GM23338 (cell line): ENCODE results near the gene DRC1. TPM values are rescaled to one million over a fixed set of nuclear protein-coding genes. Genes with fewer than 3 reads are reported as not detected.

Experiments used
- ATAC-seq: fragments of 200-7000 bp; cut with Tn5 transposase; 3 replicates; pipeline ENCODE4 v1.9.1; 2020
- DNase-seq: peaks from one replicate; pipeline ENCODE4 v3.0.0-alpha.2; 2015; ENCODE audit warnings: low spot score
- H2AFZ ChIP-seq: fragments of 200-600 bp; sonication (generic); 2 replicates; pipeline ENCODE4 v1.8.0; 2016; ENCODE audit warnings: antibody characterized with exemption, mild to moderate bottlenecking, moderate library complexity
- H3F3A ChIP-seq: fragments of 200-600 bp; sonication (generic); replicated peaks from 2 replicates; pipeline ENCODE4 v1.8.0; 2017; ENCODE audit warnings: antibody characterized with exemption, mixed run types, low read depth
- H3K27ac ChIP-seq: fragments of 200-600 bp; sonication (generic); 2 replicates; pipeline ENCODE4 v1.6.1; 2016; ENCODE audit warnings: low read depth
- H3K27me3 ChIP-seq: fragments of 200-600 bp; sonication (generic); 2 replicates; pipeline ENCODE4 v1.8.0; 2016; ENCODE audit warnings: mild to moderate bottlenecking, mixed run types, moderate library complexity; ENCODE audit not compliant: insufficient read depth
- H3K36me3 ChIP-seq: fragments of 200-600 bp; sonication (generic); 2 replicates; pipeline ENCODE4 v1.8.0; 2016; ENCODE audit warnings: mild to moderate bottlenecking; ENCODE audit not compliant: insufficient read depth
- H3K4me1 ChIP-seq: fragments of 200-600 bp; sonication (generic); 2 replicates; pipeline ENCODE4 v1.8.0; 2016; ENCODE audit warnings: mild to moderate bottlenecking, moderate library complexity; ENCODE audit not compliant: insufficient read depth
- H3K4me2 ChIP-seq: fragments of 200-600 bp; sonication (generic); 2 replicates; pipeline ENCODE4 v1.7.1; 2017; ENCODE audit warnings: mixed run types
- H3K4me3 ChIP-seq: fragments of 200-600 bp; sonication (generic); 2 replicates; pipeline ENCODE4 v1.6.1; 2016; ENCODE audit warnings: mixed run types
- H3K79me2 ChIP-seq: fragments of 200-600 bp; sonication (generic); replicated peaks from 2 replicates; pipeline ENCODE4 v1.8.0; 2017; ENCODE audit warnings: mild to moderate bottlenecking; ENCODE audit not compliant: insufficient read depth
- H3K9me2 ChIP-seq: fragments of 200-600 bp; sonication (generic); 2 replicates; pipeline ENCODE4 v1.8.0; 2017; ENCODE audit not compliant: insufficient read depth
- H4K20me1 ChIP-seq: fragments of 200-600 bp; sonication (generic); replicated peaks from 2 replicates; pipeline ENCODE4 v1.8.0; 2017; ENCODE audit warnings: mild to moderate bottlenecking; ENCODE audit not compliant: insufficient read depth
- H3K27ac Mint-ChIP-seq: 2 replicates; pipeline ENCODE4 v1.8.0; 2020; ENCODE audit warnings: inconsistent platforms, mild to moderate bottlenecking, moderate library complexity, mixed read lengths
- H3K27me3 Mint-ChIP-seq: 3 replicates; pipeline ENCODE4 v1.8.0; 2022; ENCODE audit warnings: low read depth, mild to moderate bottlenecking, moderate library complexity, mixed read lengths, inconsistent platforms; ENCODE audit not compliant: insufficient read depth, poor library complexity
- H3K36me3 Mint-ChIP-seq: 3 replicates; pipeline ENCODE4 v1.8.0; 2021; ENCODE audit warnings: low read depth, mild to moderate bottlenecking, inconsistent platforms, moderate library complexity, mixed read lengths
- H3K4me1 Mint-ChIP-seq: 3 replicates; pipeline ENCODE4 v1.8.0; 2020; ENCODE audit warnings: mild to moderate bottlenecking, inconsistent platforms, mixed read lengths
- H3K4me3 Mint-ChIP-seq: 3 replicates; pipeline ENCODE4 v1.8.0; 2021; ENCODE audit warnings: moderate library complexity, mild to moderate bottlenecking, inconsistent platforms, mixed read lengths
- H3K9me3 Mint-ChIP-seq: 3 replicates; pipeline ENCODE4 v1.8.0; 2020; ENCODE audit warnings: moderate library complexity, mild to moderate bottlenecking, inconsistent platforms, mixed read lengths
- CTCF ChIP-seq, 2 experiments: fragments of 200-600 bp in 1 of 2; sonication (generic) in 1 of 2; conservative IDR thresholded peaks; 2 replicates each; pipeline versions ENCODE4 v1.5.1 to v1.6.1; 2016 to 2017; ENCODE audit warnings: antibody characterized with exemption in 2 of 2, low read depth in 2 of 2, mild to moderate bottlenecking in 2 of 2, moderate library complexity in 1 of 2
- EZH2 ChIP-seq: fragments of 200-600 bp; sonication (generic); IDR thresholded peaks from one replicate; pipeline ENCODE4 v1.8.0; 2017; ENCODE audit warnings: antibody characterized with exemption, mild to moderate bottlenecking, low read depth; ENCODE audit not compliant: unreplicated experiment
- EZH2phosphoT487 ChIP-seq: fragments of 200-600 bp; sonication (generic); IDR thresholded peaks from one replicate; pipeline ENCODE4 v1.8.1; 2018; ENCODE audit warnings: antibody characterized with exemption; ENCODE audit not compliant: unreplicated experiment
- JUNB ChIP-seq: IDR thresholded peaks from one replicate; pipeline ENCODE4 v1.6.1; 2016; ENCODE audit warnings: antibody characterized with exemption; ENCODE audit not compliant: unreplicated experiment
- NANOG ChIP-seq: IDR thresholded peaks from 2 replicates; pipeline ENCODE4 v1.6.1; 2016; ENCODE audit warnings: antibody characterized with exemption, borderline replicate concordance
- POLR2AphosphoS5 ChIP-seq: IDR thresholded peaks from 2 replicates; pipeline ENCODE4 v1.6.1; 2016; ENCODE audit warnings: antibody characterized with exemption, low read depth
- STAT1 ChIP-seq: IDR thresholded peaks from one replicate; pipeline ENCODE4 v1.6.1; 2016; ENCODE audit warnings: antibody characterized with exemption; ENCODE audit not compliant: unreplicated experiment
- ZNF114 ChIP-seq: fragments of 250-450 bp; sonication (Bioruptor Pico); IDR thresholded peaks from 2 replicates; pipeline ENCODE4 v1.5.0; 2020; ENCODE audit warnings: mild to moderate bottlenecking, moderate library complexity
- ZNF331 ChIP-seq: fragments of 250-450 bp; sonication (Bioruptor Pico); IDR thresholded peaks from 2 replicates; pipeline ENCODE4 v1.5.0; 2020; ENCODE audit warnings: low read depth, mild to moderate bottlenecking, moderate library complexity
- polyA plus RNA-seq: library from polyadenylated mRNA; unstranded; fragments of >200 nt; fragmentation: Nextera tagmentation; extraction: Ambion mirVana; gene quantifications from 2 replicates; pipeline ENCODE4 v1.2.1, GENCODE V29; 2016
- total RNA-seq: library from RNA; depleted of rRNA; stranded (reverse); fragments of >200 nt; shearing (Covaris generic); gene quantifications from 2 replicates; pipeline ENCODE4 v1.2.3, GENCODE V29; 2014
- TF ChIP-seq, protein P1 (sequence below): IDR thresholded peaks from 2 replicates; pipeline ENCODE4 v1.6.1; 2016; ENCODE audit warnings: antibody characterized with exemption
- TF ChIP-seq, protein P2 (sequence below): IDR thresholded peaks from one replicate; pipeline ENCODE4 v1.6.1; 2018; ENCODE audit warnings: antibody characterized with exemption; ENCODE audit not compliant: unreplicated experiment

DRC1 gene
- total and polyA plus RNA-seq, 2 experiments from 2014 or later, result 0.45 TPM; not detected in 1

DNA sequence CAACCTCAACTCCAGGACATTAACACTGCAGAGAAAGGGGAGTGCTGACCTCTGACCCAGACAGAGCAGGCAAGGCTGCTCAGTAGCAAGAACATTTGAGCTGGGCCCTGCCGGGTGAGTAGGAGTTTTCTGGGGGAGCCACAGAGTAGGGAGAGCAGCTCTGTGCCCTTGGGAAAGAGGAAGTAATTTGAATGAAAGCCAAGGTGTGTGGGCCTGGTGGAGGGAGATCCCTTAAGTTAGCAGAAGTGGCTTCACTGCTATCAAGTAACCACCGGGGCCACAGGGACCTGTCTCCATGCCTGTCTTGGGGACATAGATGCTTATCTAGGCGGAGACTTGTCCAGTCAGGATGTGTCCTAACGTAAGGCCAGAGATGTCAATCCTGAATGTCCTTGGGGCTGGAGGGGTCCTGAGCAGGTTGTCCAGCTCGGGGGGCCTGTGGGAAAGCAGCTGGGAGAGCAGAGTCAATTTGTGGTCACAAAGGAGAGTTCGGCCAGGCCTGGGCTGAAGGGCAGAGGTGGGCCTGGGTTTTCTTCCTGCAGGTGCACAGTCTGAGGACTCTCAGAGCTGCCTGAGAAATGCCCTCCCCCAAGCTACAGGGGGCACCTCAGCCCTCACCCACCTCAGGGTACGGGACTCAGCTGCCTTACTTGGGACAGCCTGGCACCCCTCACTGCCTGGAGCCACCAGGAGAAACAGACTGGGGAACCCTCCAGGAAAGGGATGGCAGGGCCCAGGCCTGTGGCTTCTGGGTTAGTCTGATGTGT lies 91.2 kb downstream of the DRC1 start:
- Histone ChIP-seq H4K20me1 (no peaks in the 10 kb centered on the region), H3K36me3 (no peaks in the 10 kb centered on the region), H3K27ac (no peak overlapping the region), H3K79me2 (no peaks in the 10 kb centered on the region), H3K4me2 (no peak overlapping the region), H3K4me3 (no peak overlapping the region), H3K27me3 (no peaks in the 10 kb centered on the region), H2AFZ (no peak overlapping the region), H3K9me2 (no peaks in the 10 kb centered on the region), H3K4me1 (peaks cover 11% of the 10 kb centered on the region), H3F3A (no peaks in the 10 kb centered on the region)
- Mint-ChIP-seq H3K4me3 (no peak overlapping the region), H3K36me3 (no peaks in the 10 kb centered on the region; the same call in 2 of the 3 replicates), H3K9me3 (no peaks in the 10 kb centered on the region; the same call in 2 of the 3 replicates), H3K4me1 (peaks cover 23% of the 10 kb centered on the region), H3K27me3 (peaks cover 2% of the 10 kb centered on the region), H3K27ac (no peak overlapping the region)
- ATAC-seq, result no peak
- no peak for TF ChIP-seq ZNF331 (CRISPR knock-in tag)
- TF ChIP-seq EZH2, result no peak
- no peak for TF ChIP-seq CTCF (conservative IDR thresholded peaks at IDR 0.05; ENCODE audit: low read depth in 2 of 2)
- no peak for TF ChIP-seq ZNF114 (CRISPR knock-in tag)
- no peak for TF ChIP-seq NANOG
- no peak for TF ChIP-seq POLR2AphosphoS5
- TF ChIP-seq, protein P1, sequence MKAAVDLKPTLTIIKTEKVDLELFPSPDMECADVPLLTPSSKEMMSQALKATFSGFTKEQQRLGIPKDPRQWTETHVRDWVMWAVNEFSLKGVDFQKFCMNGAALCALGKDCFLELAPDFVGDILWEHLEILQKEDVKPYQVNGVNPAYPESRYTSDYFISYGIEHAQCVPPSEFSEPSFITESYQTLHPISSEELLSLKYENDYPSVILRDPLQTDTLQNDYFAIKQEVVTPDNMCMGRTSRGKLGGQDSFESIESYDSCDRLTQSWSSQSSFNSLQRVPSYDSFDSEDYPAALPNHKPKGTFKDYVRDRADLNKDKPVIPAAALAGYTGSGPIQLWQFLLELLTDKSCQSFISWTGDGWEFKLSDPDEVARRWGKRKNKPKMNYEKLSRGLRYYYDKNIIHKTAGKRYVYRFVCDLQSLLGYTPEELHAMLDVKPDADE, result no peak
- TF ChIP-seq STAT1, result no peak
- no peak for DNase-seq

GRCh38 chr2:26493566-26493965 lies 91.8 kb downstream of the DRC1 start:
- H2AFZ ChIP-seq, result no peak overlapping the region
- H3K9me3 Mint-ChIP-seq, result no peaks in the 10 kb centered on the region; the same call in 2 of the 3 replicates
- H3K36me3 ChIP-seq, result no peaks in the 10 kb centered on the region
- no peaks in the 10 kb centered on the region for H3F3A ChIP-seq
- H3K9me2 ChIP-seq, result peaks cover 2% of the 10 kb centered on the region; the same call in 1 of the 2 replicates
- no peak overlapping the region for H3K27ac ChIP-seq
- no peaks in the 10 kb centered on the region for H3K27me3 ChIP-seq
- no peak overlapping the region for H3K27ac Mint-ChIP-seq
- no peak overlapping the region for H3K4me3 ChIP-seq
- H3K27me3 Mint-ChIP-seq, result peaks cover 2% of the 10 kb centered on the region
- DNase-seq, result no peak
- no peak for ATAC-seq
- H3K36me3 Mint-ChIP-seq, result no peaks in the 10 kb centered on the region; the same call in 2 of the 3 replicates
- no peak overlapping the region for H3K4me2 ChIP-seq
- peaks cover 25% of the 10 kb centered on the region for H3K4me1 Mint-ChIP-seq
- peaks cover 14% of the 10 kb centered on the region for H3K4me1 ChIP-seq
- no peak overlapping the region for H3K4me3 Mint-ChIP-seq
- H3K79me2 ChIP-seq, result no peaks in the 10 kb centered on the region
- no peaks in the 10 kb centered on the region for H4K20me1 ChIP-seq
- TF ChIP-seq EZH2phosphoT487 (no peak), ZNF114 (CRISPR knock-in tag) (no peak), NANOG (no peak), CTCF (conservative IDR thresholded peaks at IDR 0.05; ENCODE audit: low read depth in 2 of 2) (no peak), EZH2 (no peak), ZNF331 (CRISPR knock-in tag) (no peak), STAT1 (no peak), JUNB (no peak)
- TF ChIP-seq, protein P2, sequence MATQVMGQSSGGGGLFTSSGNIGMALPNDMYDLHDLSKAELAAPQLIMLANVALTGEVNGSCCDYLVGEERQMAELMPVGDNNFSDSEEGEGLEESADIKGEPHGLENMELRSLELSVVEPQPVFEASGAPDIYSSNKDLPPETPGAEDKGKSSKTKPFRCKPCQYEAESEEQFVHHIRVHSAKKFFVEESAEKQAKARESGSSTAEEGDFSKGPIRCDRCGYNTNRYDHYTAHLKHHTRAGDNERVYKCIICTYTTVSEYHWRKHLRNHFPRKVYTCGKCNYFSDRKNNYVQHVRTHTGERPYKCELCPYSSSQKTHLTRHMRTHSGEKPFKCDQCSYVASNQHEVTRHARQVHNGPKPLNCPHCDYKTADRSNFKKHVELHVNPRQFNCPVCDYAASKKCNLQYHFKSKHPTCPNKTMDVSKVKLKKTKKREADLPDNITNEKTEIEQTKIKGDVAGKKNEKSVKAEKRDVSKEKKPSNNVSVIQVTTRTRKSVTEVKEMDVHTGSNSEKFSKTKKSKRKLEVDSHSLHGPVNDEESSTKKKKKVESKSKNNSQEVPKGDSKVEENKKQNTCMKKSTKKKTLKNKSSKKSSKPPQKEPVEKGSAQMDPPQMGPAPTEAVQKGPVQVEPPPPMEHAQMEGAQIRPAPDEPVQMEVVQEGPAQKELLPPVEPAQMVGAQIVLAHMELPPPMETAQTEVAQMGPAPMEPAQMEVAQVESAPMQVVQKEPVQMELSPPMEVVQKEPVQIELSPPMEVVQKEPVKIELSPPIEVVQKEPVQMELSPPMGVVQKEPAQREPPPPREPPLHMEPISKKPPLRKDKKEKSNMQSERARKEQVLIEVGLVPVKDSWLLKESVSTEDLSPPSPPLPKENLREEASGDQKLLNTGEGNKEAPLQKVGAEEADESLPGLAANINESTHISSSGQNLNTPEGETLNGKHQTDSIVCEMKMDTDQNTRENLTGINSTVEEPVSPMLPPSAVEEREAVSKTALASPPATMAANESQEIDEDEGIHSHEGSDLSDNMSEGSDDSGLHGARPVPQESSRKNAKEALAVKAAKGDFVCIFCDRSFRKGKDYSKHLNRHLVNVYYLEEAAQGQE, result no peak
